Heart left ventricle (tissue), 16 donors: ENCODE measurements around the gene PVR. TPM values are rescaled to one million over a fixed set of nuclear protein-coding genes. Genes with fewer than 3 reads are reported as not detected.
A peak's percentile ranks its signal among the peaks of the same experiment; 100 is the strongest.

Source experiments
- ATAC-seq, 4 donors: fragments of 200-7000 bp; cut with Tn5 transposase; one replicate each; pipeline ENCODE4 v1.9.1; 2020 to 2022; ENCODE audit warnings: moderate library complexity in 4 of 4, mild to moderate bottlenecking in 3 of 4, moderate number of reproducible peaks in 1 of 4
- DNase-seq, 5 donors: peaks; one replicate each; pipeline ENCODE4 v3.0.0-alpha.2; 2020
- H3K27ac ChIP-seq, 12 donors: fragments of 200-600 bp; sonication (generic) in 4 of 12; one replicate each; pipeline versions ENCODE4 v1.5.0 to v1.8.0; 2016 to 2022; ENCODE audit warnings: mild to moderate bottlenecking in 2 of 12
- H3K27me3 ChIP-seq, 9 donors: fragments of 200-600 bp; sonication (generic) in 2 of 9; one replicate each; pipeline versions ENCODE4 v1.5.1 to v1.8.0; 2016 to 2022; ENCODE audit warnings: mild to moderate bottlenecking in 3 of 9
- H3K36me3 ChIP-seq, 9 donors: fragments of 200-600 bp; sonication (generic) in 2 of 9; one replicate each; pipeline versions ENCODE4 v1.5.0 to v1.8.0; 2018 to 2022; ENCODE audit warnings: mild to moderate bottlenecking in 2 of 9
- H3K4me1 ChIP-seq, 12 donors: fragments of 200-600 bp; sonication (generic) in 4 of 12; one replicate each; pipeline versions ENCODE4 v1.5.0 to v1.8.0; 2016 to 2022; ENCODE audit warnings: mild to moderate bottlenecking in 3 of 12
- H3K4me3 ChIP-seq, 12 donors: fragments of 200-600 bp; sonication (generic) in 4 of 12; one replicate each; pipeline versions ENCODE4 v1.5.0 to v1.8.0; 2017 to 2022; ENCODE audit warnings: mild to moderate bottlenecking in 9 of 12, moderate library complexity in 4 of 12
- H3K9me3 ChIP-seq, 12 donors: fragments of 200-600 bp; sonication (generic) in 4 of 12; one replicate each; pipeline versions ENCODE4 v1.5.0 to v1.8.0; 2016 to 2022; ENCODE audit warnings: mild to moderate bottlenecking in 1 of 12
- CTCF ChIP-seq, 12 donors: fragments of 200-600 bp; sonication (generic) in 4 of 12; IDR thresholded peaks; one replicate each; pipeline versions ENCODE4 v1.5.0 to v1.8.0; 2018 to 2022; ENCODE audit warnings: antibody characterized with exemption in 12 of 12, mild to moderate bottlenecking in 5 of 12
- POLR2A ChIP-seq, 2 donors: fragments of 450-650 bp; IDR thresholded peaks; one replicate each; pipeline ENCODE4 v1.6.1; 2017; ENCODE audit warnings: antibody characterized with exemption in 2 of 2, mild to moderate bottlenecking in 2 of 2, moderate library complexity in 2 of 2
- WGBS, 4 donors: extraction: QIAGEN DNeasy Blood & Tissue Kit in 2 of 4; methylation state at CpG; one replicate each; pipeline versions ENCODE4 v1.1.5 to v1.1.7; 2013 to 2018; 5-methylcytosine and 5-hydroxymethylcytosine counted together
- intact Hi-C, 10 donors: fragments of 100-400 bp; cut with DNase I; formaldehyde crosslinking; loops; one replicate each; pipeline versions ENCODE4 v1.11.1 to v1.14.2; 2022
- polyA plus RNA-seq, 2 donors: library from polyadenylated mRNA; stranded (reverse); fragments of 200-250 nt; gene quantifications; one replicate each; pipeline ENCODE4 v1.2.3, GENCODE V29; 2013
- total RNA-seq, 9 donors: library from RNA; depleted of rRNA in 2 of 9; stranded (reverse); fragments of >200 nt in 2 of 9; fragmentation: NEBNext Ultra II Directional in 3 of 9; extraction: Animal tissue kit (Norgen Biotek cat#: 25700) in 3 of 9; gene quantifications; one replicate each; pipeline versions ENCODE4 v1.1.0 to v1.2.4, GENCODE V29; 2016 to 2023
- donor health status: ischemic (EF 13 %, LVEDD 7.1; RV severe dilation, severe dysfunction).
- donor health status: healthy with polysubstance abuse.
- donor health status: DM: no; HTN: yes; CAD: no.
- donor health status: DM: no; HTN: no; CAD: no.
- donor health status: ischemic (EF 25% LVEDD 6.9; RV normal size, moderate dysfunction).
- donor health status: ischemic (EF 25% LVEDD 5.7; RV mildly dilated, moderate dysfunction).
- donor health status: healthy.
- donor health status: DM: yes; HTN: yes; CAD: no.
- donor health status: ischemic (EF 35%, LVEDD 5.7; RV mildly dilated, moderate dysfunction).
- donor health status: nonischemic (EF 11% LVEDD 7.7; RV severe dilation, severe dysfunction).
- donor health status: DM: yes; HTN: yes; CAD: no.
- donor health status: PGD.
- donor health status: ischemic (EF 29% LVEDD 5.4; RV normal size, mild dysfunction).
- donor health status: nonischemic (EF 23%, LVEDD 6.1; RV moderate dilation, normal function).

The PVR gene
- total and polyA plus RNA-seq, 11 donors: 33.7 to 143 (median 49.1) TPM

DNA sequence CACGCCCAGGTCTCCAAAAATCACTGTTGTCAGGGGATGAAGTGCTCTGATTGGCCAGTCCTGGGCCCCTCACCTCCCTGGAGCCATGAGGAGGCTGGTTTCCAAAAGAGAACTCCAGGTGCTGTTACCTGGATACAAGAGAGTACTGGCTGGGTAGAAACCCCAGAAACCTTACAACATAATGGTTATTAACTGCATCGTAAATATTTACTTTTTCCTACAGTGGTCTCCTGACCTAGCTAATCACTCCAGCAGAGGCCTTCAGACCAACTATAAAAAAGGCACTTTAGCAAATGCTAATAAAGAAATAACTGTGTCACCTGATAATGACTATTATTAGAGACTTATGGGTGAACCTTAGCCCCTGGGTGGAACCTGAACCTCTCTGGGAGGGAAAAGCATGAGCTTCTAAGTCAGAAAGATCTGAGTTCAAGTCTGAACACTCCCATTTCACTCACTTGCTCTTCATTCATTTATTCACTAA, 31.9 kb upstream of the PVR start:
- DNase-seq (no peak), ATAC-seq (no peak)
- intact Hi-C loops: loop anchor here in 1 of 10 donors (5.0 kb wide), 1 partner anchor 35 kb away; no protein-coding TSS in a partner anchor
- H3K4me3 ChIP-seq: no peak overlapping the region
- H3K27me3 ChIP-seq: no peaks in the 10 kb centered on the region
- H3K4me1 ChIP-seq: peaks cover 0 to 26% (median 11%) of the 10 kb centered on the region in 12 donors
- H3K36me3 ChIP-seq: no peaks in the 10 kb centered on the region
- no peaks in the 10 kb centered on the region for H3K9me3 ChIP-seq
- H3K27ac ChIP-seq: no peak overlapping the region
- 94 to 98% (median 95%) methylated on average over 2 of the region's 2 CpGs for WGBS, 4 donors
- TF ChIP-seq CTCF (IDR thresholded peaks at IDR 0.05): no peak
- TF ChIP-seq POLR2A (IDR thresholded peaks at IDR 0.05): no peak

GRCh38 chr19:44613295-44614178, 30.2 kb upstream of the PVR start, which contains the start of gene IGSF23:
Gene IGSF23, plus strand, starts transcription at chr19:44613563. Its CDS starts 83 bp downstream, at chr19:44613646.
- DNase-seq: no peak
- Histone ChIP-seq H3K9me3 (no peaks in the 10 kb centered on the region), H3K4me3 (no peak within 1 kb of the TSS), H3K4me1 (peaks cover 0 to 10% (median 0%) of the 10 kb centered on the region in 12 donors), H3K27ac (no peak within 1 kb of the TSS), H3K36me3 (no peaks in the 10 kb centered on the region), H3K27me3 (no peaks in the 10 kb centered on the region)
- no peak for TF ChIP-seq POLR2A (IDR thresholded peaks at IDR 0.05)
- TF ChIP-seq CTCF (IDR thresholded peaks at IDR 0.05): no peak
- intact Hi-C loops: loop anchor here in 1 of 10 donors (5.0 kb wide), 1 partner anchor 34 kb away; no protein-coding TSS in a partner anchor
- WGBS, 4 donors: 90 to 94% (median 93%) methylated on average over 19 to 25 of the region's 25 CpGs
- ATAC-seq: no peak

GRCh38 chr19:44614313-44614712, 29.4 kb upstream of the PVR start:
- intact Hi-C loops: loop anchor here in 1 of 10 donors (5.0 kb wide), 1 partner anchor 33 kb away; no protein-coding TSS in a partner anchor
- H3K27ac ChIP-seq: no peak overlapping the region
- no peak overlapping the region for H3K4me3 ChIP-seq
- no peak for DNase-seq
- no peaks in the 10 kb centered on the region for H3K36me3 ChIP-seq
- ATAC-seq: no peak
- no peak for TF ChIP-seq CTCF (IDR thresholded peaks at IDR 0.05)
- TF ChIP-seq POLR2A (IDR thresholded peaks at IDR 0.05): no peak
- no peaks in the 10 kb centered on the region for H3K27me3 ChIP-seq
- H3K4me1 ChIP-seq: peaks cover 0 to 8% (median 0%) of the 10 kb centered on the region in 12 donors
- WGBS, 4 donors: 95 to 98% (median 96%) methylated on average over 10 of the region's 10 CpGs
- no peaks in the 10 kb centered on the region for H3K9me3 ChIP-seq

GRCh38 chr19:44615863-44616247, 27.9 kb upstream of the PVR start:
- H3K36me3 ChIP-seq: no peaks in the 10 kb centered on the region
- H3K27ac ChIP-seq: peak overlapping the region in 1 of 12 donors; percentile 28
- no peaks in the 10 kb centered on the region for H3K9me3 ChIP-seq
- DNase-seq: no peak
- peak in 1 of 4 donors; percentile 63 for ATAC-seq
- H3K4me1 ChIP-seq: peaks cover 0 to 8% (median 0%) of the 10 kb centered on the region in 12 donors
- intact Hi-C loops: no loop called here
- TF ChIP-seq CTCF (IDR thresholded peaks at IDR 0.05): no peak
- TF ChIP-seq POLR2A (IDR thresholded peaks at IDR 0.05): no peak
- H3K4me3 ChIP-seq: no peak overlapping the region
- H3K27me3 ChIP-seq: no peaks in the 10 kb centered on the region
- WGBS, 4 donors: 45 to 53% (median 50%) methylated on average over 5 of the region's 5 CpGs
